Activated B cell treated with CpG ODN at 0.5 μM for 24 hours (primary cell): ENCODE results near the gene EIF2B4. TPM values are rescaled to one million over a fixed set of nuclear protein-coding genes. Genes with fewer than 3 reads are reported as not detected.
"Not testable (repeated sequence)": the region's sequence is repeated elsewhere in the genome, so short reads cannot be mapped to it uniquely, and the experiment has no call there.

Experiments
- ATAC-seq: fragments of 200-7000 bp; cut with Tn5 transposase; one replicate; pipeline ENCODE4 v1.10.0; 2021; ENCODE audit warnings: low read depth, mild to moderate bottlenecking, moderate library complexity
- CTCF ChIA-PET: fragments of 350-600 bp; sonication (Branson Sonifier 250); formaldehyde crosslinking; loops from one replicate; lab custom pipeline; 2021; ENCODE audit warnings: antibody characterized with exemption; lab: Charles Lee
- POLR2A ChIA-PET: fragments of 350-600 bp; sonication (Branson Sonifier 250); formaldehyde crosslinking; loops from one replicate; lab custom pipeline; 2021; ENCODE audit warnings: antibody characterized with exemption; lab: Charles Lee
- DNase-seq: peaks from one replicate; pipeline ENCODE4 v3.0.0; 2022
- H3K27ac Mint-ChIP-seq: one replicate; pipeline ENCODE4 v1.8.0; 2020; ENCODE audit warnings: mixed read lengths
- H3K27me3 Mint-ChIP-seq: one replicate; pipeline ENCODE4 v1.8.0; 2021; ENCODE audit warnings: mixed read lengths
- H3K36me3 Mint-ChIP-seq: one replicate; pipeline ENCODE4 v1.8.0; 2021; ENCODE audit warnings: low read depth, mixed read lengths
- H3K4me1 Mint-ChIP-seq: one replicate; pipeline ENCODE4 v1.8.0; 2021; ENCODE audit warnings: mixed read lengths
- H3K4me3 Mint-ChIP-seq: one replicate; pipeline ENCODE4 v1.8.0; 2020; ENCODE audit warnings: mild to moderate bottlenecking, mixed read lengths
- H3K9me3 Mint-ChIP-seq: one replicate; pipeline ENCODE4 v1.8.0; 2020; ENCODE audit warnings: mixed read lengths
- intact Hi-C: fragments of 100-400 bp; cut with micrococcal nuclease; formaldehyde crosslinking; loops from one replicate; pipeline ENCODE4 v1.15.1; 2024
- total RNA-seq: library from RNA; stranded (reverse); gene quantifications from 2 replicates; pipeline ENCODE4 v1.2.3, GENCODE V29; 2022
- TF ChIP-seq, protein P1 (sequence below): fragments of 200-600 bp; IDR thresholded peaks from one replicate; pipeline ENCODE4 v1.8.0; 2022; ENCODE audit warnings: antibody characterized with exemption, mild to moderate bottlenecking

EIF2B4 gene
- total RNA-seq, 1 donor from 2014 or later, result 49.9 TPM

DNA sequence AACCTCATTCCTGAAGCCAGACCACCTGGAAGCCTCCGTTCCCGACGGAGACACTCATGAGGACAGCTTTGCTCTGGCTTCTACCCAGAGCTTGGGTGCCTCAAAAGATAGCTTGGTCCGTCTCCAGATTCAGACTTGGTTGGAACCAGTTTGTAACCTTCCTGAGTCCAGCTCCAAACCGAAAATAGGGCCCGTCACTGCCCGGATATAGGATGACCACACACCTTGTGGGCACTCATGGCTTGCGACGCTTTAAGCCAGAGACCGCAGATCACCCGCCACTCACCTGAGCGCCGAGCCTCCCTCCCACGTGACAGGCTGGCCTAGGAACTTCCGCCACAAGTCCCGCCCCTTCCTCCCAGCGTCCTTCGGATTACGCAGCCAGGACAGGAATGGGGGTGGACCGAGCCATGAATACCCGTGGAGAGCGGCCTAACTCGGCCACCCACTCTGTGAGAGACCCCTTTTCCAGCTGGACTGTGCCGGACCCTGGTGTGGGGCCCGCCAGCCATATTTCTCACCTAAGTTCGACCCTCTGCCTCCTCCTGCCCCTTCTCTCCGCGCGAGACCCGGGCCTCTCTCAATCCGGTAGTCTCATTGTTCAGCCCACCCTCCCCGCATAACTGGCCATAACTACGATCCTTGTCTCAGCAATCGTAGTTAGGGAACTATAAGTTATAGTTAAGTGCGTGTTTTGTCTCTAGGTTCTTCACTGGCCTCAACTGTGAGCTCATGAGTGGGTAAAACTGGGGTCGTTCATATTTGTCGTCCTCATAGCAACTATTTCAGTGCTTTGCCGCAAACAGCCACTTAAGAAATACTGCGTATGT lies 47.2 kb downstream of the EIF2B4 start, which contains the start of gene MPV17:
Gene MPV17 (minus strand): TSS at position 332 of the 830 bp plus-strand sequence. CDS start 580 bp downstream, outside the sequence.
- Mint-ChIP-seq H3K4me1 (peaks cover 25% of the 10 kb centered on the region), H3K36me3 (peaks cover 32% of the 10 kb centered on the region), H3K27ac (peak within 1 kb of the TSS; percentile 96), H3K27me3 (no peaks in the 10 kb centered on the region), H3K4me3 (peak within 1 kb of the TSS; percentile 99), H3K9me3 (no peaks in the 10 kb centered on the region)
- peak; percentile 95 for ATAC-seq
- CTCF ChIA-PET, result interaction anchor here (1.3 kb wide), 1 partner anchor 20 kb away, joined by 7 read pairs; no protein-coding TSS in a partner anchor
- TF ChIP-seq, protein P1, sequence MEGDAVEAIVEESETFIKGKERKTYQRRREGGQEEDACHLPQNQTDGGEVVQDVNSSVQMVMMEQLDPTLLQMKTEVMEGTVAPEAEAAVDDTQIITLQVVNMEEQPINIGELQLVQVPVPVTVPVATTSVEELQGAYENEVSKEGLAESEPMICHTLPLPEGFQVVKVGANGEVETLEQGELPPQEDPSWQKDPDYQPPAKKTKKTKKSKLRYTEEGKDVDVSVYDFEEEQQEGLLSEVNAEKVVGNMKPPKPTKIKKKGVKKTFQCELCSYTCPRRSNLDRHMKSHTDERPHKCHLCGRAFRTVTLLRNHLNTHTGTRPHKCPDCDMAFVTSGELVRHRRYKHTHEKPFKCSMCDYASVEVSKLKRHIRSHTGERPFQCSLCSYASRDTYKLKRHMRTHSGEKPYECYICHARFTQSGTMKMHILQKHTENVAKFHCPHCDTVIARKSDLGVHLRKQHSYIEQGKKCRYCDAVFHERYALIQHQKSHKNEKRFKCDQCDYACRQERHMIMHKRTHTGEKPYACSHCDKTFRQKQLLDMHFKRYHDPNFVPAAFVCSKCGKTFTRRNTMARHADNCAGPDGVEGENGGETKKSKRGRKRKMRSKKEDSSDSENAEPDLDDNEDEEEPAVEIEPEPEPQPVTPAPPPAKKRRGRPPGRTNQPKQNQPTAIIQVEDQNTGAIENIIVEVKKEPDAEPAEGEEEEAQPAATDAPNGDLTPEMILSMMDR, result no peak
- peak; percentile 79 for DNase-seq
- POLR2A ChIA-PET, result interaction anchor here (0.7 to 2.7 kb wide), 13 partner anchors 13 to 305 kb away, joined by 3 to 26 read pairs (median 4); partner anchors contain the start of genes ATRAID, CCDC121, EIF2B4 and GPN1
- intact Hi-C loops, result loop anchor here (1.0 to 2.0 kb wide), 10 partner anchors 20 to 306 kb away; partner anchors contain the start of genes ATRAID, CCDC121, EIF2B4 and GPN1

DNA sequence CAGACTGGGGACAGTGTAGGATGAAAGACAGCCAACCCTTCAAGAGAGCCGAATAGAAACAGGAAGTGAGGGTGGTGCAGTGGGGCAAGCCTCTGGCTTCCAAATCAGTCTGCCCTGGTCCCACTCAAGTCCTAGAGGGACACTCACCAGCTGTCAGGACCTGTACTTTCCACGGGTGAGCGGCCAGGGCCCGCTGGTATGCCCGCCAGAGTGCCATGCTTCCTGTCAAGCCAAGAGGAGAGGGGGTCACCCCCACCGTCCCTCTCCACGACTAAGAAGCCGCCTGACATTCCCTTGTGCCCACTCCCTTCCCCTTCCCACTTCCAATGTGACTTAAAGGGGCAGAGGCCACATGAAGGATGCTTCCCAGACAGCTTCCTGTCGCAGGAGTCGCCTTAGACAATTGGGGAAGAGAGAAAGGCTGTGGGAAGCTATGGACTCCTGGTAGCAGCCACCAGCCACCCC lies 47.8 kb downstream of the EIF2B4 start:
- Mint-ChIP-seq H3K4me1 (peaks cover 25% of the 10 kb centered on the region), H3K27me3 (no peaks in the 10 kb centered on the region), H3K27ac (peak overlapping the region; percentile 96), H3K36me3 (peaks cover 31% of the 10 kb centered on the region), H3K9me3 (no peaks in the 10 kb centered on the region), H3K4me3 (peak overlapping the region; percentile 99)
- CTCF ChIA-PET, result interaction anchor here (1.3 kb wide), 1 partner anchor 19 kb away, joined by 7 read pairs; no protein-coding TSS in a partner anchor
- no peak for DNase-seq
- intact Hi-C loops, result loop anchor here (2.0 kb wide), 4 partner anchors 20 to 306 kb away; partner anchors contain the start of genes CCDC121, GPN1, NRBP1 and ZNF513
- POLR2A ChIA-PET, result interaction anchor here (0.7 to 2.7 kb wide), 11 partner anchors 14 to 306 kb away, joined by 3 to 26 read pairs (median 5); partner anchors contain the start of genes CCDC121, EIF2B4, GPN1 and GTF3C2
- TF ChIP-seq, protein P1, result no peak
- ATAC-seq, result peak; percentile 41

DNA sequence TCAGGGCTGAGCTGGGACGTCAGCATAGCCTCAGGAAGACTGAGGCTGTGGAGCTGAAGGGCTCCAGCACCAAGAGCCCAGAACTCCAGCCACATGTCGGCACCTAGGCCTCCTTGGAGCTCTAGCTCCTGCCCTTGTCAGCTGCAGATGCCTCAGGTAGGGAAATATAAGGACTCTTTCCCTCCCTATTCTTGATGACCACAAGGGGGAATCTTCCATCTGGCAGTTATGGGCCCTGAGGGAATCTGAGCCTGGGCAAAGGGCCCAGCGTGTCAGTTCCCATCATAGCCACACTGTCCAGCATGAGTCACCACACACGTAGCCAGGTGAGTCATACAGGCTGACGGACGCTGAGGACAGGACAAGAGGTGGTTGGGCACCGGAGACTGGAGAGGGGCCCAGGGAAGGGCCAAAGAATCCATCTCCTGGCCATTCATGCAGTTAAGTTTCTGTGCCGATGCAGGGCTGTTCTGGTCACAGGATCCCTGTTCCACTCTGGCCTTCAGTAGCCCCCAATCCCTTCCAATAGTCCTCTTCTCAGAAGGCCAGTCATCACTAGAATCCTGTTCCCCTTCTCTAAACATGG lies 49.1 kb downstream of the EIF2B4 start:
- TF ChIP-seq, protein P1, result no peak
- ChIA-PET CTCF (no interaction called here), POLR2A (interaction anchor here (0.5 to 2.6 kb wide), 3 partner anchors 9 to 36 kb away, joined by 3 to 20 read pairs (median 7); partner anchors contain the start of gene GTF3C2)
- H3K27ac Mint-ChIP-seq, result no peak overlapping the region
- H3K4me1 Mint-ChIP-seq, result peaks cover 25% of the 10 kb centered on the region
- H3K4me3 Mint-ChIP-seq, result no peak overlapping the region
- no peaks in the 10 kb centered on the region for H3K27me3 Mint-ChIP-seq
- no peaks in the 10 kb centered on the region for H3K9me3 Mint-ChIP-seq
- DNase-seq (no peak), ATAC-seq (no peak)
- intact Hi-C loops, result no loop called here
- peaks cover 22% of the 10 kb centered on the region for H3K36me3 Mint-ChIP-seq

DNA sequence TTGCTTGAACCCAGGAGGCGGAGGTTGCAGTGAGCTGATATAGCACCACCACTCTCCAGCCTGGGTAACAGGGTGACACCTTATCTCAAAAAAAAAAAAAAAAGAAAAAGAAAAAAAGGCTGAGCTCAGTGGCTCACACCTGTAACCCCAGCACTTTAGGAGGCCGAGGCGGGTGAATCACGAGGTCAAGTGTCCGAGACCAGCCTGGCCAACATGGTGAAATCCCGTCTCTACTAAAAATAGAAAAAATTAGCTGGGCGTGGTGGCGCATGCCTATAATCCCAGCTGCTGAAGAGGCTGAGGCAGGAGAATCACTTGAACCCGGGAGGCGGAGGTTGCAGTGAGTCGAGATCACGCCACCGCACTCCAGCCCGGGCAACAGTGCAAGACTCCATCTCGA lies 50.3 kb downstream of the EIF2B4 start:
- CTCF ChIA-PET, intact Hi-C loops, H3K4me3 Mint-ChIP-seq, ATAC-seq, H3K9me3 Mint-ChIP-seq, DNase-seq, H3K27me3 Mint-ChIP-seq, H3K27ac Mint-ChIP-seq: not testable (repeated sequence)
- Mint-ChIP-seq H3K36me3 (peaks cover 16% of the 10 kb centered on the region), H3K4me1 (peaks cover 25% of the 10 kb centered on the region)
- POLR2A ChIA-PET, result interaction anchor here (0.5 kb wide), 1 partner anchor 9 kb away, joined by 13 read pairs; no protein-coding TSS in a partner anchor

DNA sequence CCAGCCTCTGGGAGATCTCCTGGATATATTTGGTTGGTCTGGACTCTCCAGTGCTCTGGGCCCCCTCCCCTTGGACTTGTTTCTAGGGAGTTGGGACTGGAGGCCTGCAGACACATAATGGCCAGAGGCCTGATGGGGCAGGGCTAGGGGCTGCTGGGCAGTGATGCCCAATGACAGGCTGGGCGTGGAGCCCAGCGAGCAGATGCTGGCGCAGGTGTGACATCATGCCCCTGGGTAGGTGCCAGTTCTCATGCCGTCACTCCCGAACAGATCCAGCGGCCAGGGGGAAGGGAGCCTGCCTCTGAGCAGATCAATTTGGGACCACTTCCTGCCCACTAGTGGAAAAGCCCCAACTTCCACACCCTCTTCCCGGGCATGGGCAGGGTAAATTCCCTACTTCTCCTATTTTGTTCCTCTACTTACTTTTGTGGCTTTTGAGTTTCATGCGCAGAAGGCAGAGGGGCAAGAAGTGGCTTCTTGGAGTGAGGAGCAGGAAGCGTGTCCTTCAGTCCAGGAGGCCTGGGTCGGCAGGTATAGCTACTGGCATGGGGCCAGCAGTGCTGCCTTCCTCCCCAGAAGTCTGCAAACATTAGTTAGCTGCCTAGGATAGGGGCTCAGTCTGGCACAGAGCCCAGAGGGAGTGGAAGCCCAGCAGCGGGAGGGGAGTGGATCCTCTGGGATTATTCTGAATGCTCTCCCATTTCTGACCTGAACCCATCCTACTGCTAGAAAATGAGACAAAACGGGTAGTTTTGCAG lies 53.3 kb downstream of the EIF2B4 start:
- ChIA-PET CTCF (no interaction called here), POLR2A (interaction anchor here (0.5 to 1.7 kb wide), 2 partner anchors 54 to 147 kb away, joined by 4 to 6 read pairs; no protein-coding TSS in a partner anchor)
- DNase-seq, result no peak
- peaks cover 15% of the 10 kb centered on the region for H3K36me3 Mint-ChIP-seq
- no peaks in the 10 kb centered on the region for H3K9me3 Mint-ChIP-seq
- H3K4me1 Mint-ChIP-seq, result peaks cover 5% of the 10 kb centered on the region
- intact Hi-C loops, result no loop called here
- H3K27ac Mint-ChIP-seq, result no peak overlapping the region
- no peak overlapping the region for H3K4me3 Mint-ChIP-seq
- H3K27me3 Mint-ChIP-seq, result no peaks in the 10 kb centered on the region
- no peak for ATAC-seq
- TF ChIP-seq, protein P1, result no peak
